ENCODE data around the gene TNFRSF1A.

DNA sequence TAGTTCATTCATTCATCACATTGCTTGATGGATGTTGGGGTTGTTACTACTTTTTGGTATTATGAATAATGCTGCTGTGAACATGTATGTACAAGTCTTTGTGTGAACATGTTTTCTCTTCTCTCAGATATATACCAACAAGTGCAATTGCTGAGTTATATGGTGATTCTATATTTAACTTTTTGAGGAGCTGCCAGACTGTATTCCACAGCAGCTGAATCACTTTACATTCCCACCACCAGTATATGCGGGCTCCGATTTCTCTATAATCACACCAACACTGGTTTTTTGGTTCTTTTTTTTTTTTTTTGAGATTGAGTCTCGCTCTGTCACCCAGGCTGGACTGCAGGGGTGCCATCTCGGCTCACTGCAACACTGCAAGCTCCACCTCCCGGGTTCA lies 53.6 kb downstream of the TNFRSF1A start:
- no peak for TF ChIP-seq TRIM24 (IDR thresholded peaks at IDR 0.05)
- TF ChIP-seq, protein P1, sequence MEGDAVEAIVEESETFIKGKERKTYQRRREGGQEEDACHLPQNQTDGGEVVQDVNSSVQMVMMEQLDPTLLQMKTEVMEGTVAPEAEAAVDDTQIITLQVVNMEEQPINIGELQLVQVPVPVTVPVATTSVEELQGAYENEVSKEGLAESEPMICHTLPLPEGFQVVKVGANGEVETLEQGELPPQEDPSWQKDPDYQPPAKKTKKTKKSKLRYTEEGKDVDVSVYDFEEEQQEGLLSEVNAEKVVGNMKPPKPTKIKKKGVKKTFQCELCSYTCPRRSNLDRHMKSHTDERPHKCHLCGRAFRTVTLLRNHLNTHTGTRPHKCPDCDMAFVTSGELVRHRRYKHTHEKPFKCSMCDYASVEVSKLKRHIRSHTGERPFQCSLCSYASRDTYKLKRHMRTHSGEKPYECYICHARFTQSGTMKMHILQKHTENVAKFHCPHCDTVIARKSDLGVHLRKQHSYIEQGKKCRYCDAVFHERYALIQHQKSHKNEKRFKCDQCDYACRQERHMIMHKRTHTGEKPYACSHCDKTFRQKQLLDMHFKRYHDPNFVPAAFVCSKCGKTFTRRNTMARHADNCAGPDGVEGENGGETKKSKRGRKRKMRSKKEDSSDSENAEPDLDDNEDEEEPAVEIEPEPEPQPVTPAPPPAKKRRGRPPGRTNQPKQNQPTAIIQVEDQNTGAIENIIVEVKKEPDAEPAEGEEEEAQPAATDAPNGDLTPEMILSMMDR (IDR thresholded peaks at IDR 0.05 in 2 of 3, conservative IDR thresholded peaks at IDR 0.05 in 1 of 3; ENCODE audit: insufficient read depth in 2 of 3, low read depth in 1 of 3, low read length in 3 of 3), result no peak
- no peak for TF ChIP-seq POLR2AphosphoS5 (IDR thresholded peaks at IDR 0.05; ENCODE audit: control insufficient read depth, insufficient read depth, low read depth, low read length)
- no peak for TF ChIP-seq TRIM28 (IDR thresholded peaks at IDR 0.05)
- TF ChIP-seq HDAC6 (IDR thresholded peaks at IDR 0.05; ENCODE audit: low read depth, low read length), result no peak
- no peak for TF ChIP-seq BRCA1 (IDR thresholded peaks at IDR 0.05)
- TF ChIP-seq BRCA1 (CRISPR knock-in tag; IDR thresholded peaks at IDR 0.05), result no peak
- no peak for TF ChIP-seq XRCC3 (IDR thresholded peaks at IDR 0.05)
- no peak for TF ChIP-seq ZNF232 (CRISPR knock-in tag; IDR thresholded peaks at IDR 0.05)
- no peak for TF ChIP-seq EZH2 (IDR thresholded peaks at IDR 0.05; ENCODE audit: borderline replicate concordance, low read depth, low read length)
- no peak for TF ChIP-seq ETV6 (IDR thresholded peaks at IDR 0.05; ENCODE audit: borderline replicate concordance in 1 of 2, low read depth in 2 of 2, low read length in 1 of 2)
- TF ChIP-seq ETV6 (CRISPR knock-in tag; IDR thresholded peaks at IDR 0.05; ENCODE audit: borderline replicate concordance), result no peak

Data from K562 (cell line).